HepG2 (cell line): Measurements from ENCODE around the gene DNAL4. TPM values are rescaled to one million over a fixed set of nuclear protein-coding genes. Genes with fewer than 3 reads are reported as not detected.

Source experiments
- HCFC1 ChIP-seq: fragments of 150-350 bp; IDR thresholded peaks from 2 replicates; pipeline ENCODE4 v1.6.1; 2014; ENCODE audit warnings: low read depth, low read length
- HHEX ChIP-seq: IDR thresholded peaks from 2 replicates; pipeline ENCODE4 v1.6.1; 2016; ENCODE audit warnings: control low read depth
- JUN ChIP-seq: sonication (generic); formaldehyde crosslinking; IDR thresholded peaks from 2 replicates; pipeline ENCODE4 v1.4.0; 2020; ENCODE audit warnings: mild to moderate bottlenecking, missing genetic modification reagents
- MED1 ChIP-seq: sonication (generic); formaldehyde crosslinking; IDR thresholded peaks from 2 replicates; pipeline ENCODE4 v1.4.0; 2020; ENCODE audit warnings: missing genetic modification reagents
- MED8 ChIP-seq: sonication (generic); formaldehyde crosslinking; IDR thresholded peaks from 2 replicates; pipeline ENCODE4 v1.8.1; 2023; ENCODE audit warnings: mild to moderate bottlenecking, missing genetic modification reagents; ENCODE audit not compliant: insufficient replicate concordance
- MEF2D ChIP-seq: sonication (generic); formaldehyde crosslinking; IDR thresholded peaks from 2 replicates; pipeline ENCODE4 v1.5.1; 2020; ENCODE audit warnings: mild to moderate bottlenecking, missing genetic modification reagents
- NCOA2 ChIP-seq: sonication (generic); formaldehyde crosslinking; IDR thresholded peaks from 2 replicates; pipeline ENCODE4 v1.8.0; 2022; ENCODE audit warnings: inconsistent platforms
- NR2F1 ChIP-seq, 2 experiments: fragments of 450-650 bp in 1 of 2; formaldehyde crosslinking in 1 of 2; IDR thresholded peaks; 2 replicates each; pipeline versions ENCODE4 v1.5.0 to v1.6.1; 2016 to 2020; ENCODE audit warnings: mild to moderate bottlenecking in 1 of 2, missing compliant biosample characterization in 1 of 2, missing genetic modification reagents in 1 of 2, moderate library complexity in 1 of 2
- RARG ChIP-seq: sonication (generic); formaldehyde crosslinking; IDR thresholded peaks from 2 replicates; pipeline ENCODE4 v1.4.0; 2020; ENCODE audit warnings: low read depth, mild to moderate bottlenecking, missing genetic modification reagents
- REL ChIP-seq: sonication (generic); formaldehyde crosslinking; conservative IDR thresholded peaks from 2 replicates; pipeline ENCODE4 v1.8.0; 2022; ENCODE audit warnings: mild to moderate bottlenecking, missing genetic modification reagents, moderate library complexity
- RNF2 ChIP-seq: fragments of 450-650 bp; conservative IDR thresholded peaks from 2 replicates; pipeline ENCODE4 v1.6.1; 2016; ENCODE audit warnings: low read depth
- SMARCC2 ChIP-seq: fragments of 450-650 bp; IDR thresholded peaks from 2 replicates; pipeline ENCODE4 v1.6.1; 2017; ENCODE audit warnings: antibody characterized with exemption, mild to moderate bottlenecking
- SUZ12 ChIP-seq: fragments of 150-350 bp; IDR thresholded peaks from 2 replicates; pipeline ENCODE4 v1.6.1; 2014; ENCODE audit warnings: low read depth, low read length
- ZFP37 ChIP-seq: sonication (generic); formaldehyde crosslinking; IDR thresholded peaks from 2 replicates; pipeline ENCODE4 v1.4.0; 2020; ENCODE audit warnings: missing genetic modification reagents, borderline replicate concordance
- ZMAT3 ChIP-seq: sonication (generic); formaldehyde crosslinking; conservative IDR thresholded peaks from 2 replicates; pipeline ENCODE4 v1.7.0; 2021; ENCODE audit warnings: missing genetic modification reagents
- ZNF224 ChIP-seq: sonication (generic); formaldehyde crosslinking; IDR thresholded peaks from 2 replicates; pipeline ENCODE4 v1.5.0; 2020; ENCODE audit warnings: mild to moderate bottlenecking, missing genetic modification reagents
- ZNF260 ChIP-seq: sonication (generic); formaldehyde crosslinking; IDR thresholded peaks from 2 replicates; pipeline ENCODE4 v1.4.0; 2020; ENCODE audit warnings: missing genetic modification reagents, low read depth, mild to moderate bottlenecking, borderline replicate concordance
- ZNF510 ChIP-seq: sonication (generic); formaldehyde crosslinking; IDR thresholded peaks from 2 replicates; pipeline ENCODE4 v1.4.0; 2020; ENCODE audit warnings: low read depth, mild to moderate bottlenecking, missing genetic modification reagents
- ZNF75D ChIP-seq: sonication (generic); formaldehyde crosslinking; IDR thresholded peaks from 2 replicates; pipeline ENCODE4 v1.8.1; 2023; ENCODE audit warnings: missing genetic modification reagents, mild to moderate bottlenecking, borderline replicate concordance
- ZSCAN20 ChIP-seq: sonication (generic); formaldehyde crosslinking; IDR thresholded peaks from 2 replicates; pipeline ENCODE4 v1.4.0; 2020; ENCODE audit warnings: missing genetic modification reagents, mild to moderate bottlenecking, borderline replicate concordance
- polyA plus RNA-seq, 8 experiments: library from polyadenylated mRNA; depleted of rRNA in 3 of 8; stranded (reverse) in 7 of 8; unstranded in 1 of 8; fragments of >200 nt; fragmentation: Illumina TruSeq in 4 of 8; extraction: Trizol in 4 of 8; gene quantifications; 2 replicates each; pipeline versions ENCODE4 v1.2.1 to v1.2.3, GENCODE V29; 2011 to 2016; ENCODE audit warnings: low read depth in 4 of 8, missing spikeins in 1 of 8, mixed read lengths in 1 of 8; ENCODE audit not compliant: insufficient read depth in 1 of 8
- total RNA-seq, 5 experiments: library from RNA; depleted of rRNA; stranded (reverse); fragments of >200 nt; fragmentation: Illumina TruSeq; extraction: Trizol; gene quantifications; 2 replicates each; pipeline ENCODE4 v1.2.3, GENCODE V29; 2016; ENCODE audit warnings: low read depth in 1 of 5
- TF ChIP-seq, protein P1 (sequence below): sonication (generic); formaldehyde crosslinking; IDR thresholded peaks from 2 replicates; pipeline ENCODE4 v1.5.0; 2020; ENCODE audit warnings: missing genetic modification reagents
- TF ChIP-seq, protein P2 (sequence below): sonication (generic); formaldehyde crosslinking; IDR thresholded peaks from 2 replicates; pipeline ENCODE4 v1.4.0; 2020; ENCODE audit warnings: missing genetic modification reagents

Gene DNAL4
- total and polyA plus RNA-seq, 2 of the 13 experiments (the other 11 are each of a cell fraction or from before 2014, with no cell fraction given): 8.0 to 10.7 TPM

DNA sequence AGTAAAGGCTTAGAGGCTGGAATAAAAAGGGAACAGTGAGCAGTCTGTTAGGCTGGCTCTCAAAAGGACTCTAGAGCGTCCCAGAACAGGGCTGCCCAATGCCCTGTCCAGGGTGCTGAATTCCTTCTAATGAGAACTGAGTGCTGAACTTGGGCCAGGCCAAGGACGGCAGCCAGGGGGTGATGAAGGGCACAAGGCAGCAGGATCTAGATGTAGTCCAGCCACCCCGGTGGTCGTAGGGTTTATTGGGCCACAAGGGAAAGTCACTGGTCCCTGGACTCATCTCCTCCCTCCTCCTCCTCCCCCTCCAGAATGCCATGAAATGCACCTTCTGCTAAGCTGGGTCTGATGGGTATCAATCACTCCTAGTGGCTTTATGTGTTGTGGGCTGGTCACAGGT is 30.6 kb upstream of the DNAL4 start (continued):
- TF ChIP-seq ZFP37 (CRISPR knock-in tag) (peak; percentile 93; the same call in 1 of the 2 replicates), ZMAT3 (peak; percentile 89), HHEX (CRISPR knock-in tag) (no peak), ZNF510 (CRISPR knock-in tag) (no peak; the same call in 1 of the 2 replicates), RNF2 (no peak), REL (CRISPR knock-in tag) (no peak), HCFC1 (no peak), MED8 (CRISPR knock-in tag) (no peak), NR2F1 (CRISPR knock-in tag; IDR thresholded peaks at IDR 0.05) (no peak), ZNF260 (CRISPR knock-in tag) (no peak), ZNF224 (CRISPR knock-in tag) (no peak), MEF2D (CRISPR knock-in tag) (0 out of 2 replicates have a peak, but pooled peaks have one; percentile 25), NCOA2 (CRISPR knock-in tag) (peak; percentile 65), ZNF75D (CRISPR knock-in tag) (no peak), ZSCAN20 (CRISPR knock-in tag) (peak; percentile 80; the same call in 1 of the 2 replicates), RARG (CRISPR knock-in tag) (no peak), SMARCC2 (no peak), JUN (CRISPR knock-in tag) (no peak), SUZ12 (no peak), MED1 (CRISPR knock-in tag) (peak; percentile 50; the same call in 1 of the 2 replicates)
- TF ChIP-seq, protein P1, sequence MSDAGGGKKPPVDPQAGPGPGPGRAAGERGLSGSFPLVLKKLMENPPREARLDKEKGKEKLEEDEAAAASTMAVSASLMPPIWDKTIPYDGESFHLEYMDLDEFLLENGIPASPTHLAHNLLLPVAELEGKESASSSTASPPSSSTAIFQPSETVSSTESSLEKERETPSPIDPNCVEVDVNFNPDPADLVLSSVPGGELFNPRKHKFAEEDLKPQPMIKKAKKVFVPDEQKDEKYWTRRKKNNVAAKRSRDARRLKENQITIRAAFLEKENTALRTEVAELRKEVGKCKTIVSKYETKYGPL (CRISPR knock-in tag): peak; percentile 48; the same call in 1 of the 2 replicates
- TF ChIP-seq, protein P2, sequence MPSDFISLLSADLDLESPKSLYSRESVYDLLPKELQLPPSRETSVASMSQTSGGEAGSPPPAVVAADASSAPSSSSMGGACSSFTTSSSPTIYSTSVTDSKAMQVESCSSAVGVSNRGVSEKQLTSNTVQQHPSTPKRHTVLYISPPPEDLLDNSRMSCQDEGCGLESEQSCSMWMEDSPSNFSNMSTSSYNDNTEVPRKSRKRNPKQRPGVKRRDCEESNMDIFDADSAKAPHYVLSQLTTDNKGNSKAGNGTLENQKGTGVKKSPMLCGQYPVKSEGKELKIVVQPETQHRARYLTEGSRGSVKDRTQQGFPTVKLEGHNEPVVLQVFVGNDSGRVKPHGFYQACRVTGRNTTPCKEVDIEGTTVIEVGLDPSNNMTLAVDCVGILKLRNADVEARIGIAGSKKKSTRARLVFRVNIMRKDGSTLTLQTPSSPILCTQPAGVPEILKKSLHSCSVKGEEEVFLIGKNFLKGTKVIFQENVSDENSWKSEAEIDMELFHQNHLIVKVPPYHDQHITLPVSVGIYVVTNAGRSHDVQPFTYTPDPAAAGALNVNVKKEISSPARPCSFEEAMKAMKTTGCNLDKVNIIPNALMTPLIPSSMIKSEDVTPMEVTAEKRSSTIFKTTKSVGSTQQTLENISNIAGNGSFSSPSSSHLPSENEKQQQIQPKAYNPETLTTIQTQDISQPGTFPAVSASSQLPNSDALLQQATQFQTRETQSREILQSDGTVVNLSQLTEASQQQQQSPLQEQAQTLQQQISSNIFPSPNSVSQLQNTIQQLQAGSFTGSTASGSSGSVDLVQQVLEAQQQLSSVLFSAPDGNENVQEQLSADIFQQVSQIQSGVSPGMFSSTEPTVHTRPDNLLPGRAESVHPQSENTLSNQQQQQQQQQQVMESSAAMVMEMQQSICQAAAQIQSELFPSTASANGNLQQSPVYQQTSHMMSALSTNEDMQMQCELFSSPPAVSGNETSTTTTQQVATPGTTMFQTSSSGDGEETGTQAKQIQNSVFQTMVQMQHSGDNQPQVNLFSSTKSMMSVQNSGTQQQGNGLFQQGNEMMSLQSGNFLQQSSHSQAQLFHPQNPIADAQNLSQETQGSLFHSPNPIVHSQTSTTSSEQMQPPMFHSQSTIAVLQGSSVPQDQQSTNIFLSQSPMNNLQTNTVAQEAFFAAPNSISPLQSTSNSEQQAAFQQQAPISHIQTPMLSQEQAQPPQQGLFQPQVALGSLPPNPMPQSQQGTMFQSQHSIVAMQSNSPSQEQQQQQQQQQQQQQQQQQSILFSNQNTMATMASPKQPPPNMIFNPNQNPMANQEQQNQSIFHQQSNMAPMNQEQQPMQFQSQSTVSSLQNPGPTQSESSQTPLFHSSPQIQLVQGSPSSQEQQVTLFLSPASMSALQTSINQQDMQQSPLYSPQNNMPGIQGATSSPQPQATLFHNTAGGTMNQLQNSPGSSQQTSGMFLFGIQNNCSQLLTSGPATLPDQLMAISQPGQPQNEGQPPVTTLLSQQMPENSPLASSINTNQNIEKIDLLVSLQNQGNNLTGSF (CRISPR knock-in tag): peak; percentile 80; the same call in 1 of the 2 replicates
